B cell (primary cell): ENCODE measurements around the gene CTNNA2.

Experiments
- EZH2 ChIP-seq: IDR thresholded peaks from 2 replicates; pipeline ENCODE4 v1.6.1; 2012; ENCODE audit warnings: borderline replicate concordance, low read depth, mild to moderate bottlenecking, moderate library complexity, low read length; ENCODE audit not compliant: insufficient read depth, poor library complexity, severe bottlenecking
- TF ChIP-seq, protein P1 (sequence below): fragments of 200-600 bp; IDR thresholded peaks from one replicate; pipeline ENCODE4 v1.8.0; 2022; ENCODE audit warnings: antibody characterized with exemption, mild to moderate bottlenecking

- TF ChIP-seq, protein P1, sequence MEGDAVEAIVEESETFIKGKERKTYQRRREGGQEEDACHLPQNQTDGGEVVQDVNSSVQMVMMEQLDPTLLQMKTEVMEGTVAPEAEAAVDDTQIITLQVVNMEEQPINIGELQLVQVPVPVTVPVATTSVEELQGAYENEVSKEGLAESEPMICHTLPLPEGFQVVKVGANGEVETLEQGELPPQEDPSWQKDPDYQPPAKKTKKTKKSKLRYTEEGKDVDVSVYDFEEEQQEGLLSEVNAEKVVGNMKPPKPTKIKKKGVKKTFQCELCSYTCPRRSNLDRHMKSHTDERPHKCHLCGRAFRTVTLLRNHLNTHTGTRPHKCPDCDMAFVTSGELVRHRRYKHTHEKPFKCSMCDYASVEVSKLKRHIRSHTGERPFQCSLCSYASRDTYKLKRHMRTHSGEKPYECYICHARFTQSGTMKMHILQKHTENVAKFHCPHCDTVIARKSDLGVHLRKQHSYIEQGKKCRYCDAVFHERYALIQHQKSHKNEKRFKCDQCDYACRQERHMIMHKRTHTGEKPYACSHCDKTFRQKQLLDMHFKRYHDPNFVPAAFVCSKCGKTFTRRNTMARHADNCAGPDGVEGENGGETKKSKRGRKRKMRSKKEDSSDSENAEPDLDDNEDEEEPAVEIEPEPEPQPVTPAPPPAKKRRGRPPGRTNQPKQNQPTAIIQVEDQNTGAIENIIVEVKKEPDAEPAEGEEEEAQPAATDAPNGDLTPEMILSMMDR: no peak
- no peak for TF ChIP-seq EZH2
Measured at GRCh38 chr2:79882548-79882947, 369.7 kb downstream of the CTNNA2 start.
